H9 (cell line): ENCODE results near the gene DXO. TPM values are rescaled to one million over a fixed set of nuclear protein-coding genes. Genes with fewer than 3 reads are reported as not detected.

Experiments
- DNase-seq: peaks from one replicate; pipeline ENCODE4 v3.0.0-alpha.2; 2017
- H2AFZ ChIP-seq: one replicate; pipeline ENCODE4 v1.6.1; 2013; ENCODE audit warnings: mild to moderate bottlenecking, low read length, control low read depth, moderate library complexity
- H2AK5ac ChIP-seq: 2 replicates; pipeline ENCODE4 v1.6.1; 2013; ENCODE audit warnings: low read length, control low read depth, mixed read lengths; ENCODE audit not compliant: insufficient read length
- H2BK120ac ChIP-seq: one replicate; pipeline ENCODE4 v1.6.1; 2013; ENCODE audit warnings: low read depth, mild to moderate bottlenecking, low read length, control low read depth, inconsistent platforms; ENCODE audit not compliant: poor library complexity, severe bottlenecking
- H2BK12ac ChIP-seq: 2 replicates; pipeline ENCODE4 v1.6.1; 2013; ENCODE audit warnings: low read length, control low read depth, mixed read lengths, low read depth; ENCODE audit not compliant: insufficient read length
- H2BK15ac ChIP-seq: 2 replicates; pipeline ENCODE4 v1.6.1; 2013; ENCODE audit warnings: low read depth, low read length, control low read depth
- H2BK20ac ChIP-seq: one replicate; pipeline ENCODE4 v1.6.1; 2013; ENCODE audit warnings: low read depth, mild to moderate bottlenecking, low read length, control low read depth, inconsistent platforms; ENCODE audit not compliant: poor library complexity, severe bottlenecking
- H2BK5ac ChIP-seq: 2 replicates; pipeline ENCODE4 v1.6.1; 2013; ENCODE audit warnings: low read length, control low read depth, mixed read lengths; ENCODE audit not compliant: insufficient read length
- H3K14ac ChIP-seq: 2 replicates; pipeline ENCODE4 v1.6.1; 2013; ENCODE audit warnings: low read length, control low read depth; ENCODE audit not compliant: insufficient read depth
- H3K18ac ChIP-seq: 2 replicates; pipeline ENCODE4 v1.6.1; 2013; ENCODE audit warnings: low read depth, mild to moderate bottlenecking, mixed read lengths, low read length, control low read depth; ENCODE audit not compliant: insufficient read length
- H3K23ac ChIP-seq: 2 replicates; pipeline ENCODE4 v1.6.1; 2013; ENCODE audit warnings: low read length, control low read depth, mixed read lengths, low read depth; ENCODE audit not compliant: insufficient read length
- H3K23me2 ChIP-seq: 2 replicates; pipeline ENCODE4 v1.6.1; 2013; ENCODE audit warnings: low read depth, mild to moderate bottlenecking, mixed read lengths, low read length, control low read depth; ENCODE audit not compliant: insufficient read length, poor library complexity, severe bottlenecking
- H3K27ac ChIP-seq: 2 replicates; pipeline ENCODE4 v1.5.1; 2013; ENCODE audit warnings: low read length, control low read depth, mixed read lengths, low read depth; ENCODE audit not compliant: insufficient read length
- H3K27me3 ChIP-seq: 2 replicates; pipeline ENCODE4 v1.6.1; 2013; ENCODE audit warnings: low read length, control low read depth, inconsistent platforms; ENCODE audit not compliant: insufficient read depth
- H3K4ac ChIP-seq: 2 replicates; pipeline ENCODE4 v1.6.1; 2013; ENCODE audit warnings: low read depth, mild to moderate bottlenecking, control low read depth, inconsistent platforms, low read length, moderate library complexity
- H3K4me1 ChIP-seq: 2 replicates; pipeline ENCODE4 v1.6.1; 2013; ENCODE audit warnings: low read length, control low read depth, inconsistent platforms; ENCODE audit not compliant: insufficient read depth
- H3K4me2 ChIP-seq: 2 replicates; pipeline ENCODE4 v1.6.1; 2013; ENCODE audit warnings: low read length, control low read depth, mixed read lengths; ENCODE audit not compliant: insufficient read length, insufficient read depth
- H3K56ac ChIP-seq: 2 replicates; pipeline ENCODE4 v1.6.1; 2013; ENCODE audit warnings: low read depth, mild to moderate bottlenecking, mixed read lengths, low read length, control low read depth; ENCODE audit not compliant: insufficient read length
- H3K79me1 ChIP-seq: 2 replicates; pipeline ENCODE4 v1.6.1; 2013; ENCODE audit warnings: low read depth, mild to moderate bottlenecking, moderate library complexity, low read length, control low read depth, inconsistent platforms; ENCODE audit not compliant: insufficient read depth, poor library complexity, severe bottlenecking
- H3K79me2 ChIP-seq: 2 replicates; pipeline ENCODE4 v1.6.1; 2013; ENCODE audit warnings: low read length, control low read depth, inconsistent platforms; ENCODE audit not compliant: insufficient read depth
- H3K9ac ChIP-seq: 2 replicates; pipeline ENCODE4 v1.6.1; 2013; ENCODE audit warnings: low read length, control low read depth, mixed read lengths; ENCODE audit not compliant: insufficient read length; ENCODE audit errors: extremely low read depth
- H3K9me3 ChIP-seq: one replicate; pipeline ENCODE4 v1.6.1; 2013; ENCODE audit warnings: low read depth, low read length, inconsistent platforms; ENCODE audit not compliant: control insufficient read depth
- H3T11ph ChIP-seq: one replicate; pipeline ENCODE4 v1.6.1; 2013; ENCODE audit warnings: mild to moderate bottlenecking, low read length, control low read depth, inconsistent platforms
- H4K20me1 ChIP-seq: one replicate; pipeline ENCODE4 v1.6.1; 2013; ENCODE audit not compliant: control insufficient read depth, insufficient read length, insufficient read depth
- H4K5ac ChIP-seq: 2 replicates; pipeline ENCODE4 v1.6.1; 2013; ENCODE audit warnings: low read depth, mild to moderate bottlenecking, mixed read lengths, low read length, control low read depth; ENCODE audit not compliant: insufficient read length
- H4K8ac ChIP-seq: replicated peaks from 2 replicates; pipeline ENCODE4 v1.6.1; 2013; ENCODE audit warnings: low read length, control low read depth, mixed read lengths, low read depth; ENCODE audit not compliant: insufficient read length
- H4K91ac ChIP-seq: 2 replicates; pipeline ENCODE4 v1.6.1; 2013; ENCODE audit warnings: low read depth, mild to moderate bottlenecking, moderate library complexity, mixed read lengths, low read length, control low read depth; ENCODE audit not compliant: insufficient read length
- H3K27ac Mint-ChIP-seq, 3 experiments: 2 replicates in 2 of 3; 3 replicates in 1 of 3; pipeline ENCODE4 v1.8.0; 2020 to 2021; ENCODE audit warnings: mixed read lengths in 3 of 3, mild to moderate bottlenecking in 1 of 3, moderate library complexity in 1 of 3
- H3K27me3 Mint-ChIP-seq: 2 replicates; pipeline ENCODE4 v1.8.0; 2021; ENCODE audit warnings: low read depth, mild to moderate bottlenecking, moderate library complexity, mixed read lengths
- H3K36me3 Mint-ChIP-seq, 3 experiments: 2 replicates in 2 of 3; 3 replicates in 1 of 3; pipeline ENCODE4 v1.8.0; 2020 to 2021; ENCODE audit warnings: low read depth in 3 of 3, mixed read lengths in 3 of 3; ENCODE audit not compliant: insufficient read depth in 1 of 3
- H3K4me1 Mint-ChIP-seq, 2 experiments: 2 replicates each; pipeline ENCODE4 v1.8.0; 2020; ENCODE audit warnings: mixed read lengths in 2 of 2
- H3K4me3 Mint-ChIP-seq, 2 experiments: 2 replicates in 1 of 2; 3 replicates in 1 of 2; pipeline ENCODE4 v1.8.0; 2020 to 2021; ENCODE audit warnings: mild to moderate bottlenecking in 2 of 2, mixed read lengths in 2 of 2, moderate library complexity in 1 of 2
- H3K9me3 Mint-ChIP-seq, 2 experiments: 2 replicates in 1 of 2; 3 replicates in 1 of 2; pipeline ENCODE4 v1.8.0; 2020; ENCODE audit warnings: mild to moderate bottlenecking in 2 of 2, mixed read lengths in 2 of 2, moderate library complexity in 1 of 2
- CTCF ChIP-seq: fragments of 200-600 bp; sonication (generic); conservative IDR thresholded peaks from 3 replicates; pipeline ENCODE4 v1.8.0; 2021; ENCODE audit warnings: antibody characterized with exemption, mild to moderate bottlenecking
- whole genome bisulfite sequencing: extraction: QIAGEN DNeasy Blood & Tissue Kit; methylation state at CpG from one replicate; pipeline ENCODE4 v1.1.7; 2013; ENCODE audit warnings: missing lambda C conversion rate, low lambda C conversion rate, mixed read lengths; ENCODE audit not compliant: insufficient read length; ENCODE audit errors: extremely low coverage; 5-methylcytosine and 5-hydroxymethylcytosine counted together
- total RNA-seq: library from RNA; stranded (reverse); gene quantifications from 2 replicates; pipeline ENCODE4 v1.2.1, GENCODE V29; 2021

Gene DXO
- total RNA-seq, 1 experiment from 2014 or later = 21.6 TPM

GRCh38 chr6:31952890-31953289, 19.0 kb downstream of the DXO start:
- no peak overlapping the region for H2AFZ ChIP-seq
- no peak overlapping the region for H3K18ac ChIP-seq
- no peak overlapping the region for H2AK5ac ChIP-seq
- no peak for DNase-seq
- H2BK12ac ChIP-seq = no peak overlapping the region
- H3K4me2 ChIP-seq = no peak overlapping the region
- H4K91ac ChIP-seq = no peak overlapping the region
- H3K14ac ChIP-seq = no peak overlapping the region
- Mint-ChIP-seq H3K27me3 (peaks cover 10% of the 10 kb centered on the region), H3K4me1 (peaks cover 4% of the 10 kb centered on the region in 2 experiments), H3K9me3 (no peaks in the 10 kb centered on the region), H3K36me3 (peaks cover 23 to 66% (median 61%) of the 10 kb centered on the region in 3 experiments), H3K4me3 (no peak overlapping the region), H3K27ac (peak overlapping the region in 1 of 3 experiments; percentile 67; a peak in 3 of 7 replicates)
- H3K4me1 ChIP-seq = 0 out of 2 replicates have a peak, but pooled peaks cover under 1% of the 10 kb centered on the region
- no peak overlapping the region for H2BK20ac ChIP-seq
- no peak overlapping the region for H3K9ac ChIP-seq
- WGBS = no CpG with 5 or more reads among the region's 5 CpGs
- peaks cover under 1% of the 10 kb centered on the region for H3K79me1 ChIP-seq
- H3K9me3 ChIP-seq = no peaks in the 10 kb centered on the region
- no peaks in the 10 kb centered on the region for H3K23me2 ChIP-seq
- no peak overlapping the region for H2BK5ac ChIP-seq
- H2BK15ac ChIP-seq = no peak overlapping the region
- no peak overlapping the region for H3K56ac ChIP-seq
- H3K79me2 ChIP-seq = no peaks in the 10 kb centered on the region; the same call in 1 of the 2 replicates
- H3K27ac ChIP-seq = no peak overlapping the region
- H3K4ac ChIP-seq = no peak overlapping the region
- no peak for TF ChIP-seq CTCF
- H3K23ac ChIP-seq = no peak overlapping the region
- H2BK120ac ChIP-seq = no peak overlapping the region
- peaks cover 2% of the 10 kb centered on the region for H4K20me1 ChIP-seq
- no peaks in the 10 kb centered on the region for H3K27me3 ChIP-seq
- no peak overlapping the region for H3T11ph ChIP-seq
- H4K5ac ChIP-seq = no peak overlapping the region
- H4K8ac ChIP-seq = no peak overlapping the region
